ENCODE measurements around the gene CPNE8.

- no peak for TF ChIP-seq CTCF (IDR thresholded peaks at IDR 0.05)
- TF ChIP-seq POLR2A (IDR thresholded peaks at IDR 0.05), result no peak
Observed at GRCh38 chr12:38629064-38629463, 276.3 kb downstream of the CPNE8 start.
